Transverse colon (tissue), 4 donors: ENCODE measurements around the gene CXorf58.

Source experiments
- EP300 ChIP-seq: sonication (generic); formaldehyde crosslinking; IDR thresholded peaks from one replicate; pipeline ENCODE4 v1.6.1; 2017; ENCODE audit warnings: antibody characterized with exemption, low read depth
- POLR2A ChIP-seq: fragments of 450-650 bp; IDR thresholded peaks from one replicate; pipeline ENCODE4 v1.6.1; 2016; ENCODE audit warnings: antibody characterized with exemption, mild to moderate bottlenecking, moderate library complexity
- POLR2AphosphoS5 ChIP-seq, 3 donors: sonication (generic); formaldehyde crosslinking; IDR thresholded peaks; one replicate each; pipeline ENCODE4 v1.6.1; 2016; ENCODE audit warnings: antibody characterized with exemption in 3 of 3
- TF ChIP-seq, protein P1 (sequence below), 5 experiments: fragments of 200-600 bp in 3 of 5; fragments of 450-650 bp in 2 of 5; sonication (generic) in 3 of 5; IDR thresholded peaks; 1 replicate in 2 of 5; 2 replicates in 3 of 5; pipeline ENCODE4 v1.5.1; 2016 to 2017; ENCODE audit warnings: antibody characterized with exemption in 5 of 5, inconsistent platforms in 3 of 5, mild to moderate bottlenecking in 2 of 5, moderate library complexity in 1 of 5

DNA sequence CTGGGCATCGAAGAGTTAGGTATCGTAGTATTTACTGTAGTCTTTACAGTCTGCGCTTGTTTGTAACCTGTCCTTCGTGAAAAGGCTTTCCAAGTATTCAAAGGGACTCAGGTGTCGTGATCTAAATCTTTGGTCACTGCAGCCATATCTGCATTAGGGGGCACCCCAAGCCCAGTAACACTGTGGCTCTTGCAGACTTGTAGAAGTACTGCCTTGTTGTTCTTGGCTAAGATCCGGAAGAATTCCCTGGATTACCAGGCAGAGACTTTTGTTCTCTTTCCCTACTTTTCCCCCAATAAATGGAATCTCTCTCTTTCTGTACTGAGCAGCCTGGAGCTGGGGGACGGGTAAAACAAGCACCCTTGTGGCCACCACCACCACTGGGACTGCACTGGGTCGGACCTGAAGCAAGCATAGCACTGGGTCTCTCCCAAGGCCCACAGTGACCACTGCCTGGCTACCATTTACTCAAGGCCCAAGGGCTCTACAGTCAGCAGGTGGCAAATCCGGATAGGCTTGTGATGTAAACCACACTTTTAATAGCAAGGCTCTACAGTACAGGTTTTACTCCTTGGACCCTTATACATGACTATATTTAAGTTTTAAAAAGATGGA is 12.0 kb downstream of the CXorf58 start:
- TF ChIP-seq, protein P1, sequence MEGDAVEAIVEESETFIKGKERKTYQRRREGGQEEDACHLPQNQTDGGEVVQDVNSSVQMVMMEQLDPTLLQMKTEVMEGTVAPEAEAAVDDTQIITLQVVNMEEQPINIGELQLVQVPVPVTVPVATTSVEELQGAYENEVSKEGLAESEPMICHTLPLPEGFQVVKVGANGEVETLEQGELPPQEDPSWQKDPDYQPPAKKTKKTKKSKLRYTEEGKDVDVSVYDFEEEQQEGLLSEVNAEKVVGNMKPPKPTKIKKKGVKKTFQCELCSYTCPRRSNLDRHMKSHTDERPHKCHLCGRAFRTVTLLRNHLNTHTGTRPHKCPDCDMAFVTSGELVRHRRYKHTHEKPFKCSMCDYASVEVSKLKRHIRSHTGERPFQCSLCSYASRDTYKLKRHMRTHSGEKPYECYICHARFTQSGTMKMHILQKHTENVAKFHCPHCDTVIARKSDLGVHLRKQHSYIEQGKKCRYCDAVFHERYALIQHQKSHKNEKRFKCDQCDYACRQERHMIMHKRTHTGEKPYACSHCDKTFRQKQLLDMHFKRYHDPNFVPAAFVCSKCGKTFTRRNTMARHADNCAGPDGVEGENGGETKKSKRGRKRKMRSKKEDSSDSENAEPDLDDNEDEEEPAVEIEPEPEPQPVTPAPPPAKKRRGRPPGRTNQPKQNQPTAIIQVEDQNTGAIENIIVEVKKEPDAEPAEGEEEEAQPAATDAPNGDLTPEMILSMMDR (IDR thresholded peaks at IDR 0.05), result no peak
- TF ChIP-seq POLR2A (no peak), EP300 (no peak), POLR2AphosphoS5 (IDR thresholded peaks at IDR 0.05) (no peak)
